ENCODE measurements around the gene RAB15.

DNA sequence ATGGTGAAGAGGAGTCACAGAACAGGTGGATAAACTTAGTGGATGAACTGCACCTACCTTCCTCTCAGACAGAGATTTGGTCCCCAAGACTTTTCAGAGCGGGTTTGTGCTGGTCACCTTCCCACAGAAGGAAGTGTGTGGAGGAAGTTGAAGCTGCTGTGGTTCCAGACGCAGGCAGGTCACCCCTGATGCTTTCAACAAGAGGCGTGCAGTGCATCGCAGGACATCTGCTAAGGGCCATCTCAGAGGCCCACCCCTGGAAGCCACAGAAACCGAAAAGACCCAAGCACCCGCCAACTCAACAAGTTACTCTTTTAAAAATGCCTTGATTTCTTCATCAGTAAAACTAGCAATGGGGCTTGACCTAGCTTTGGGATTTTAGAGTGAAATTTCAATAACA, 28.6 kb downstream of the RAB15 start:
- TF ChIP-seq, protein P1, sequence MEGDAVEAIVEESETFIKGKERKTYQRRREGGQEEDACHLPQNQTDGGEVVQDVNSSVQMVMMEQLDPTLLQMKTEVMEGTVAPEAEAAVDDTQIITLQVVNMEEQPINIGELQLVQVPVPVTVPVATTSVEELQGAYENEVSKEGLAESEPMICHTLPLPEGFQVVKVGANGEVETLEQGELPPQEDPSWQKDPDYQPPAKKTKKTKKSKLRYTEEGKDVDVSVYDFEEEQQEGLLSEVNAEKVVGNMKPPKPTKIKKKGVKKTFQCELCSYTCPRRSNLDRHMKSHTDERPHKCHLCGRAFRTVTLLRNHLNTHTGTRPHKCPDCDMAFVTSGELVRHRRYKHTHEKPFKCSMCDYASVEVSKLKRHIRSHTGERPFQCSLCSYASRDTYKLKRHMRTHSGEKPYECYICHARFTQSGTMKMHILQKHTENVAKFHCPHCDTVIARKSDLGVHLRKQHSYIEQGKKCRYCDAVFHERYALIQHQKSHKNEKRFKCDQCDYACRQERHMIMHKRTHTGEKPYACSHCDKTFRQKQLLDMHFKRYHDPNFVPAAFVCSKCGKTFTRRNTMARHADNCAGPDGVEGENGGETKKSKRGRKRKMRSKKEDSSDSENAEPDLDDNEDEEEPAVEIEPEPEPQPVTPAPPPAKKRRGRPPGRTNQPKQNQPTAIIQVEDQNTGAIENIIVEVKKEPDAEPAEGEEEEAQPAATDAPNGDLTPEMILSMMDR (IDR thresholded peaks at IDR 0.05 in 2 of 3, conservative IDR thresholded peaks at IDR 0.05 in 1 of 3; ENCODE audit: insufficient read depth in 2 of 3, low read depth in 1 of 3, low read length in 3 of 3) = no peak
- no peak for TF ChIP-seq POLR2A (conservative IDR thresholded peaks at IDR 0.05)
- TF ChIP-seq SREBF2 (CRISPR knock-in tag; IDR thresholded peaks at IDR 0.05) = no peak
- TF ChIP-seq POLR2AphosphoS2 (IDR thresholded peaks at IDR 0.05; ENCODE audit: low read length) = no peak
- no peak for TF ChIP-seq CBX2 (IDR thresholded peaks at IDR 0.05; ENCODE audit: insufficient read depth, low read length, poor library complexity, severe bottlenecking)
- TF ChIP-seq HCFC1 (IDR thresholded peaks at IDR 0.05; ENCODE audit: low read depth, low read length) = no peak
- no peak for TF ChIP-seq PPARD (CRISPR knock-in tag; IDR thresholded peaks at IDR 0.05)
- no peak for TF ChIP-seq RCOR1 (IDR thresholded peaks at IDR 0.05; ENCODE audit: borderline replicate concordance in 1 of 2, low read depth in 2 of 2, low read length in 2 of 2)
- no peak for TF ChIP-seq ATF1 (CRISPR knock-in tag; IDR thresholded peaks at IDR 0.05)
- no peak for TF ChIP-seq ATF1 (tag; IDR thresholded peaks at IDR 0.05)
- TF ChIP-seq DNMT1 (IDR thresholded peaks at IDR 0.05) = no peak
- TF ChIP-seq, protein P2, sequence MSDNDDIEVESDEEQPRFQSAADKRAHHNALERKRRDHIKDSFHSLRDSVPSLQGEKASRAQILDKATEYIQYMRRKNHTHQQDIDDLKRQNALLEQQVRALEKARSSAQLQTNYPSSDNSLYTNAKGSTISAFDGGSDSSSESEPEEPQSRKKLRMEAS (CRISPR knock-in tag; IDR thresholded peaks at IDR 0.05) = no peak
- TF ChIP-seq KDM1A (IDR thresholded peaks at IDR 0.05) = no peak
